Measurements from ENCODE around the gene CLMP.

The CLMP gene

GRCh38 chr11:123052901-123053721 is 141.9 kb downstream of the CLMP start:
- FAIRE-seq, result no peak

- FAIRE-seq, result no peak
Measured at GRCh38 chr11:123051634-123052033, 143.4 kb downstream of the CLMP start.

GRCh38 chr11:123051146-123051545 is 143.9 kb downstream of the CLMP start:
- FAIRE-seq, result no peak

GRCh38 chr11:123047947-123048293 is 147.1 kb downstream of the CLMP start:
- no peak for FAIRE-seq

- FAIRE-seq, result no peak
Measured at GRCh38 chr11:123047266-123047946, 147.6 kb downstream of the CLMP start.

GRCh38 chr11:123046473-123047259 is 148.4 kb downstream of the CLMP start:
- no peak for FAIRE-seq

- no peak for FAIRE-seq
Measured at GRCh38 chr11:123045101-123045500, 149.9 kb downstream of the CLMP start.

GRCh38 chr11:123041185-123041584 is 153.9 kb downstream of the CLMP start:
- FAIRE-seq, result no peak

GRCh38 chr11:123040111-123040432 is 155.0 kb downstream of the CLMP start:
- no peak for FAIRE-seq

GRCh38 chr11:123035831-123036230 is 159.2 kb downstream of the CLMP start:
- FAIRE-seq, result no peak

- no peak for FAIRE-seq
Measured at GRCh38 chr11:123034597-123034996, 160.5 kb downstream of the CLMP start.

GRCh38 chr11:123033895-123034294 is 161.2 kb downstream of the CLMP start:
- no peak for FAIRE-seq

GRCh38 chr11:123030517-123030916 is 164.5 kb downstream of the CLMP start:
- no peak for FAIRE-seq

- FAIRE-seq, result no peak
Measured at GRCh38 chr11:123020968-123021367, 174.1 kb downstream of the CLMP start.

Data from endometrium (tissue), 2 donors.